H1 (cell line): ENCODE measurements around the gene DENND1A. TPM values are rescaled to one million over a fixed set of nuclear protein-coding genes. Genes with fewer than 3 reads are reported as not detected.

Experiments
- CTCF ChIA-PET: fragments of 300-600 bp; sonication (Branson Sonifier 250); formaldehyde crosslinking; loops from one replicate; lab custom pipeline; 2021; ENCODE audit not compliant: partially characterized antibody; lab: Charles Lee
- POLR2A ChIA-PET: fragments of 300-600 bp; sonication (Branson Sonifier 250); formaldehyde crosslinking; loops from one replicate; lab custom pipeline; 2021; ENCODE audit warnings: inconsistent platforms; ENCODE audit not compliant: partially characterized antibody; lab: Charles Lee
- DNase-seq, 2 experiments: peaks; one replicate each; pipeline versions ENCODE4 v3.0.0 to v3.0.0-alpha.2; 2010 to 2022; ENCODE audit warnings: low spot score in 2 of 2, low read depth in 1 of 2, mixed read lengths in 1 of 2
- FAIRE-seq: peaks from 2 replicates; lab custom pipeline; 2011; peaks lifted over from hg19 to GRCh38; lab: Jason Lieb, UNC
- H2AFZ ChIP-seq: 2 replicates; pipeline ENCODE4 v1.8.1; 2012; ENCODE audit warnings: low read length, inconsistent platforms
- H2AK5ac ChIP-seq: 2 replicates; pipeline ENCODE4 v1.6.1; 2013; ENCODE audit warnings: low read depth, low read length
- H2BK120ac ChIP-seq: replicated peaks from 2 replicates; pipeline ENCODE3; 2013; ENCODE audit warnings: low read depth, low read length, inconsistent platforms
- H2BK12ac ChIP-seq: 2 replicates; pipeline ENCODE4 v1.6.1; 2013; ENCODE audit warnings: low read depth, low read length
- H2BK15ac ChIP-seq: 2 replicates; pipeline ENCODE4 v1.6.1; 2013; ENCODE audit warnings: low read length
- H2BK20ac ChIP-seq: 2 replicates; pipeline ENCODE4 v1.6.1; 2013; ENCODE audit warnings: low read length
- H2BK5ac ChIP-seq: 2 replicates; pipeline ENCODE4 v1.6.1; 2013; ENCODE audit warnings: low read depth, low read length
- H3K14ac ChIP-seq: 2 replicates; pipeline ENCODE4 v1.6.1; 2013; ENCODE audit warnings: inconsistent platforms; ENCODE audit not compliant: insufficient read length
- H3K18ac ChIP-seq: 2 replicates; pipeline ENCODE4 v1.6.1; 2013; ENCODE audit warnings: low read length; ENCODE audit errors: extremely low read depth
- H3K23ac ChIP-seq: 2 replicates; pipeline ENCODE4 v1.6.1; 2013; ENCODE audit warnings: inconsistent platforms; ENCODE audit not compliant: insufficient read length
- H3K23me2 ChIP-seq: 2 replicates; pipeline ENCODE4 v1.6.1; 2013; ENCODE audit warnings: low read depth, low read length
- H3K27ac ChIP-seq: 2 replicates; pipeline ENCODE4 v1.6.1; 2011; ENCODE audit warnings: low read depth, low read length, inconsistent platforms
- H3K27me3 ChIP-seq, 4 experiments: replicated peaks in 1 of 4; 1 replicate in 1 of 4; 2 replicates in 3 of 4; pipeline versions ENCODE4 v1.6.1 to v1.8.1; 2011 to 2013; ENCODE audit warnings: low read length in 3 of 4, mild to moderate bottlenecking in 3 of 4, inconsistent platforms in 2 of 4, mixed read lengths in 2 of 4, moderate library complexity in 1 of 4; ENCODE audit not compliant: control insufficient read depth in 3 of 4, insufficient read depth in 3 of 4; ENCODE audit errors: extremely low read depth in 1 of 4
- H3K36me3 ChIP-seq, 4 experiments: 2 replicates each; pipeline versions ENCODE4 v1.6.1 to v1.8.1; 2011 to 2013; ENCODE audit warnings: mild to moderate bottlenecking in 4 of 4, low read length in 3 of 4, moderate library complexity in 2 of 4, control low read depth in 1 of 4, inconsistent platforms in 1 of 4; ENCODE audit not compliant: insufficient read depth in 4 of 4, control insufficient read depth in 2 of 4
- H3K4ac ChIP-seq: replicated peaks from 2 replicates; pipeline ENCODE3; 2013; ENCODE audit warnings: low read length, low read depth, mixed read lengths, inconsistent platforms; ENCODE audit not compliant: insufficient read length
- H3K4me1 ChIP-seq, 4 experiments: replicated peaks in 1 of 4; 1 replicate in 1 of 4; 2 replicates in 3 of 4; pipeline versions ENCODE4 v1.6.1 to v1.8.1; 2011 to 2013; ENCODE audit warnings: low read length in 3 of 4, inconsistent platforms in 2 of 4, mixed read lengths in 1 of 4; ENCODE audit not compliant: insufficient read depth in 4 of 4, control insufficient read depth in 3 of 4
- H3K4me2 ChIP-seq, 2 experiments: 2 replicates each; pipeline versions ENCODE4 v1.6.1 to v1.8.1; 2011 to 2013; ENCODE audit warnings: low read depth in 2 of 2, low read length in 2 of 2, control low read depth in 1 of 2, inconsistent platforms in 1 of 2, mild to moderate bottlenecking in 1 of 2; ENCODE audit not compliant: insufficient read depth in 1 of 2
- H3K4me3 ChIP-seq, 4 experiments: fragments of 200-600, 300-600 bp in 1 of 4; sonication (generic), shearing (Covaris generic), sonication (Bioruptor Twin) in 1 of 4; 2 replicates each; pipeline versions ENCODE4 v1.5.1 to v1.8.1; 2011 to 2016; ENCODE audit warnings: low read length in 4 of 4, low read depth in 3 of 4, control low read depth in 2 of 4, inconsistent platforms in 2 of 4, mild to moderate bottlenecking in 2 of 4, mixed read lengths in 1 of 4, moderate library complexity in 1 of 4; ENCODE audit not compliant: insufficient read depth in 2 of 4; ENCODE audit errors: extremely low read depth in 1 of 4
- H3K56ac ChIP-seq: replicated peaks from 2 replicates; pipeline ENCODE3; 2013; ENCODE audit warnings: low read depth, mild to moderate bottlenecking, mixed read lengths, low read length, inconsistent platforms; ENCODE audit not compliant: insufficient read length
- H3K79me1 ChIP-seq: 2 replicates; pipeline ENCODE4 v1.6.1; 2013; ENCODE audit warnings: low read depth, low read length, control low read depth
- H3K79me2 ChIP-seq, 2 experiments: 2 replicates each; pipeline versions ENCODE4 v1.6.1 to v1.8.1; 2012 to 2013; ENCODE audit warnings: low read length in 2 of 2, mild to moderate bottlenecking in 2 of 2, inconsistent platforms in 1 of 2; ENCODE audit not compliant: insufficient read depth in 2 of 2, control insufficient read depth in 1 of 2
- H3K9ac ChIP-seq, 4 experiments: replicated peaks in 1 of 4; 1 replicate in 1 of 4; 2 replicates in 3 of 4; pipeline versions ENCODE4 v1.6.1 to v1.8.1; 2011 to 2013; ENCODE audit warnings: low read depth in 3 of 4, low read length in 3 of 4, control low read depth in 2 of 4, mild to moderate bottlenecking in 2 of 4, moderate library complexity in 2 of 4, inconsistent platforms in 1 of 4; ENCODE audit errors: extremely low read depth in 1 of 4
- H3K9me3 ChIP-seq, 2 experiments: 2 replicates each; pipeline versions ENCODE4 v1.6.1 to v1.8.1; 2012 to 2013; ENCODE audit warnings: mild to moderate bottlenecking in 2 of 2, moderate library complexity in 2 of 2, control low read depth in 1 of 2, inconsistent platforms in 1 of 2, low read depth in 1 of 2, low read length in 1 of 2, mixed read lengths in 1 of 2; ENCODE audit not compliant: insufficient read depth in 2 of 2
- H4K20me1 ChIP-seq, 2 experiments: replicated peaks in 1 of 2; 2 replicates each; pipeline versions ENCODE3 to v1.8.1; 2011 to 2013; ENCODE audit warnings: inconsistent platforms in 2 of 2, low read length in 2 of 2, mild to moderate bottlenecking in 1 of 2; ENCODE audit not compliant: insufficient read depth in 2 of 2, control insufficient read depth in 1 of 2
- H4K5ac ChIP-seq: 2 replicates; pipeline ENCODE4 v1.6.1; 2013; ENCODE audit warnings: low read length, low read depth, mixed read lengths, inconsistent platforms; ENCODE audit not compliant: insufficient read length
- H4K8ac ChIP-seq: 2 replicates; pipeline ENCODE4 v1.8.0; 2013; ENCODE audit warnings: mild to moderate bottlenecking, moderate library complexity, low read length, inconsistent platforms; ENCODE audit not compliant: insufficient read depth; ENCODE audit errors: extremely low read depth
- H4K91ac ChIP-seq: replicated peaks from 2 replicates; pipeline ENCODE3; 2013; ENCODE audit warnings: low read length, mixed read lengths, inconsistent platforms; ENCODE audit not compliant: insufficient read length
- BRCA1 ChIP-seq: IDR thresholded peaks from 2 replicates; pipeline ENCODE4 v1.6.1; 2012; ENCODE audit warnings: low read depth, low read length, improper control_type of control experiment
- CBX8 ChIP-seq: fragments of 300-800, 300-1000 bp; sonication (generic); IDR thresholded peaks from 2 replicates; pipeline ENCODE4 v1.7.1; 2016; ENCODE audit warnings: low read depth, low read length, borderline replicate concordance
- CEBPB ChIP-seq: IDR thresholded peaks from 2 replicates; pipeline ENCODE4 v1.6.1; 2012; ENCODE audit warnings: low read depth, low read length
- CHD2 ChIP-seq: IDR thresholded peaks from 2 replicates; pipeline ENCODE4 v1.6.1; 2012; ENCODE audit warnings: low read length, improper control_type of control experiment
- CTBP2 ChIP-seq: IDR thresholded peaks from 2 replicates; pipeline ENCODE4 v1.7.0; 2011; ENCODE audit warnings: borderline replicate concordance, mild to moderate bottlenecking, moderate library complexity, mixed read lengths, low read length; ENCODE audit not compliant: insufficient read depth, insufficient read length
- JUN ChIP-seq: IDR thresholded peaks from 2 replicates; pipeline ENCODE4 v1.6.1; 2011; ENCODE audit warnings: low read depth, mild to moderate bottlenecking, improper control_type of control experiment, low read length
- KDM1A ChIP-seq: fragments of 200-600, 300-600 bp; sonication (generic); IDR thresholded peaks from 2 replicates; pipeline ENCODE4 v1.7.1; 2016; ENCODE audit warnings: mild to moderate bottlenecking, low read length, borderline replicate concordance
- MAFK ChIP-seq: IDR thresholded peaks from 2 replicates; pipeline ENCODE4 v1.6.1; 2012; ENCODE audit warnings: low read depth, mild to moderate bottlenecking, improper control_type of control experiment, low read length
- PHF8 ChIP-seq: fragments of 200-600 bp; sonication (generic); conservative IDR thresholded peaks from 2 replicates; pipeline ENCODE4 v1.7.1; 2012; ENCODE audit warnings: low read depth, mild to moderate bottlenecking, inconsistent platforms, low read length, moderate library complexity
- POLR2A ChIP-seq, 2 experiments: IDR thresholded peaks; 1 replicate in 1 of 2; 2 replicates in 1 of 2; pipeline ENCODE4 v1.6.1; 2011; ENCODE audit warnings: low read depth in 2 of 2, low read length in 2 of 2, mild to moderate bottlenecking in 2 of 2; ENCODE audit errors: control extremely low read depth in 1 of 2
- RAD21 ChIP-seq, 2 experiments: IDR thresholded peaks in 1 of 2; conservative IDR thresholded peaks in 1 of 2; 2 replicates each; pipeline ENCODE4 v1.6.1; 2011; ENCODE audit warnings: low read depth in 2 of 2, low read length in 2 of 2, improper control_type of control experiment in 1 of 2, inconsistent platforms in 1 of 2, mild to moderate bottlenecking in 1 of 2, moderate library complexity in 1 of 2
- SIX5 ChIP-seq: IDR thresholded peaks from 2 replicates; pipeline ENCODE4 v1.6.1; 2011; ENCODE audit warnings: mild to moderate bottlenecking, low read depth, low read length
- SP2 ChIP-seq: IDR thresholded peaks from 2 replicates; pipeline ENCODE4 v1.6.1; 2012; ENCODE audit warnings: mild to moderate bottlenecking, low read length, inconsistent platforms
- TAF1 ChIP-seq: IDR thresholded peaks from 2 replicates; pipeline ENCODE4 v1.6.1; 2011; ENCODE audit warnings: mild to moderate bottlenecking, low read depth, low read length
- WGBS, 2 experiments: shearing (Covaris generic) in 1 of 2; methylation state at CpG; one replicate each; pipeline versions ENCODE4 v1.1.6 to v1.1.7; 2013 to 2015; ENCODE audit warnings: low lambda C conversion rate in 2 of 2, mixed read lengths in 2 of 2, inconsistent platforms in 1 of 2, low coverage in 1 of 2, missing lambda C conversion rate in 1 of 2; ENCODE audit not compliant: insufficient replicate concordance in 2 of 2, insufficient coverage in 1 of 2, insufficient read length in 1 of 2; ENCODE audit errors: extremely low coverage in 1 of 2, missing lambda C conversion rate in 1 of 2; 5-methylcytosine and 5-hydroxymethylcytosine counted together
- polyA plus RNA-seq, 7 experiments: library from polyadenylated mRNA; depleted of rRNA in 3 of 7; stranded (reverse) in 5 of 7; unstranded in 2 of 7; fragments of >200 nt in 5 of 7; fragments of 200-250 nt in 2 of 7; gene quantifications; 1 replicate in 5 of 7; 2 replicates in 1 of 7; 4 replicates in 1 of 7; pipeline versions ENCODE4 v1.2.1 to v1.2.3, GENCODE V29; 2011 to 2013; ENCODE audit warnings: missing spikeins in 2 of 7, mixed read lengths in 2 of 7
- total RNA-seq: library from RNA; stranded (reverse); fragmentation: NEBNext Ultra II Directional; extraction: Animal tissue kit (Norgen Biotek cat#: 25700); gene quantifications from 2 replicates; pipeline ENCODE4 v1.2.1, GENCODE V29; 2021

Gene DENND1A
- total and polyA plus RNA-seq, 2 of the 8 experiments (the other 6 are each of a cell fraction or from before 2014, with no cell fraction given): 24.1 to 26.4 TPM

GRCh38 chr9:123524866-123525265, 405.1 kb downstream of the DENND1A start:
- H4K5ac ChIP-seq: no peak overlapping the region

More at GRCh38 chr9:123524866-123525265, 405.1 kb downstream of the DENND1A start:
- Histone ChIP-seq H3K4me2 (no peak overlapping the region), H3K56ac (no peak overlapping the region), H2BK120ac (no peak overlapping the region), H3K36me3 (no peaks in the 10 kb centered on the region), H4K91ac (no peak overlapping the region), H3K18ac (no peak overlapping the region), H4K8ac (no peak overlapping the region), H3K27me3 (no peaks in the 10 kb centered on the region), H3K23me2 (0 out of 2 replicates have a peak, but pooled peaks cover 2% of the 10 kb centered on the region), H3K9ac (no peak overlapping the region), H2BK15ac (no peak overlapping the region), H3K4me1 (peaks cover 0 to 2% (median 0%) of the 10 kb centered on the region in 4 experiments; a peak in 1 of 7 replicates), H3K79me2 (no peaks in the 10 kb centered on the region), H3K4ac (no peak overlapping the region), H2AK5ac (no peak overlapping the region; the same call in 1 of the 2 replicates), H2BK5ac (no peak overlapping the region; the same call in 1 of the 2 replicates), H3K79me1 (no peaks in the 10 kb centered on the region), H3K9me3 (no peaks in the 10 kb centered on the region), H3K27ac (no peak overlapping the region), H3K14ac (no peak overlapping the region), H4K20me1 (peaks cover 0 to 3% of the 10 kb centered on the region in 2 experiments), H2BK20ac (no peak overlapping the region), H2AFZ (no peak overlapping the region), H3K4me3 (no peak overlapping the region), H2BK12ac (no peak overlapping the region), H3K23ac (no peak overlapping the region)
- CTCF ChIA-PET: interaction anchor here (0.6 to 1.7 kb wide), 5 partner anchors 89 to 608 kb away, joined by 3 to 4 read pairs (median 3); no protein-coding TSS in a partner anchor
- TF ChIP-seq CHD2: no peak
- TF ChIP-seq CBX8: no peak
- no peak for TF ChIP-seq TAF1
- TF ChIP-seq JUN: no peak
- TF ChIP-seq RAD21 (IDR thresholded peaks at IDR 0.05 in 1 of 2, conservative IDR thresholded peaks at IDR 0.05 in 1 of 2; ENCODE audit: low read depth in 2 of 2, low read length in 2 of 2): no peak
- no peak for TF ChIP-seq CEBPB
- TF ChIP-seq SP2: no peak
- TF ChIP-seq POLR2A (IDR thresholded peaks at IDR 0.05; ENCODE audit: control extremely low read depth in 1 of 2, low read depth in 2 of 2, low read length in 2 of 2): no peak
- TF ChIP-seq MAFK: no peak
- no peak for TF ChIP-seq KDM1A
- no peak for TF ChIP-seq SIX5
- TF ChIP-seq CTBP2: no peak
- no peak for TF ChIP-seq PHF8
- TF ChIP-seq BRCA1: no peak
- DNase-seq: no peak
- 96% methylated on average over 6 of the region's 6 CpGs; no CpG with 5 or more reads in 1 of the 2 experiments for WGBS, 2 experiments
- POLR2A ChIA-PET: no interaction called here
- FAIRE-seq: no peak
